ENCODE data around the gene GAST. TPM values are rescaled to one million over a fixed set of nuclear protein-coding genes. Genes with fewer than 3 reads are reported as not detected.

Gene GAST
- total RNA-seq, 3 donors from 2014 or later, result not detected

- H3K4me1 Mint-ChIP-seq (ENCODE audit: low read depth), result peaks cover 7% of the 10 kb centered on the region
- DNase-seq (no peak), ATAC-seq (no peak)
- no peaks in the 10 kb centered on the region for H3K36me3 Mint-ChIP-seq (ENCODE audit: insufficient read depth)
- no peaks in the 10 kb centered on the region for H3K9me3 Mint-ChIP-seq
- H3K27me3 Mint-ChIP-seq (ENCODE audit: low read depth), result peaks cover 42% of the 10 kb centered on the region
- no peak overlapping the region for H3K4me3 Mint-ChIP-seq
These were observed 25.0 kb downstream of the GAST start for GRCh38 chr17:41736983-41737679.

- ATAC-seq, result peak; percentile 4 to 16
- no peak overlapping the region for H3K4me3 Mint-ChIP-seq
- H3K27me3 Mint-ChIP-seq (ENCODE audit: low read depth), result peaks cover 37% of the 10 kb centered on the region
- no peaks in the 10 kb centered on the region for H3K9me3 Mint-ChIP-seq
- peaks cover 7% of the 10 kb centered on the region for H3K4me1 Mint-ChIP-seq (ENCODE audit: low read depth)
- DNase-seq, result no peak
- no peaks in the 10 kb centered on the region for H3K36me3 Mint-ChIP-seq (ENCODE audit: insufficient read depth)
These were observed 25.5 kb downstream of the GAST start for GRCh38 chr17:41737680-41738023.

GRCh38 chr17:41738077-41738800 is 26.1 kb downstream of the GAST start:
- Mint-ChIP-seq H3K36me3 (ENCODE audit: insufficient read depth) (no peaks in the 10 kb centered on the region), H3K27me3 (ENCODE audit: low read depth) (peaks cover 35% of the 10 kb centered on the region), H3K4me1 (ENCODE audit: low read depth) (peaks cover 7% of the 10 kb centered on the region), H3K9me3 (no peaks in the 10 kb centered on the region), H3K4me3 (no peak overlapping the region)
- peak; percentile 78 for DNase-seq
- peak; percentile 91 to 96 for ATAC-seq

GRCh38 chr17:41738801-41739112 is 26.6 kb downstream of the GAST start:
- peaks cover 32% of the 10 kb centered on the region for H3K27me3 Mint-ChIP-seq (ENCODE audit: low read depth)
- H3K4me1 Mint-ChIP-seq (ENCODE audit: low read depth), result peaks cover 5% of the 10 kb centered on the region
- no peaks in the 10 kb centered on the region for H3K9me3 Mint-ChIP-seq
- DNase-seq (no peak), ATAC-seq (no peak)
- no peaks in the 10 kb centered on the region for H3K36me3 Mint-ChIP-seq (ENCODE audit: insufficient read depth)
- no peak overlapping the region for H3K4me3 Mint-ChIP-seq

GRCh38 chr17:41739661-41740352 is 27.7 kb downstream of the GAST start:
- ATAC-seq (no peak), DNase-seq (no peak)
- Mint-ChIP-seq H3K27me3 (ENCODE audit: low read depth) (peaks cover 30% of the 10 kb centered on the region), H3K4me1 (ENCODE audit: low read depth) (peaks cover 5% of the 10 kb centered on the region), H3K4me3 (no peak overlapping the region), H3K9me3 (no peaks in the 10 kb centered on the region), H3K36me3 (ENCODE audit: insufficient read depth) (no peaks in the 10 kb centered on the region)

GRCh38 chr17:41740506-41740905 is 28.4 kb downstream of the GAST start:
- H3K4me3 Mint-ChIP-seq, result no peak overlapping the region

GRCh38 chr17:41741709-41742108 is 29.6 kb downstream of the GAST start:
- Mint-ChIP-seq H3K4me3 (no peak overlapping the region), H3K27me3 (ENCODE audit: low read depth) (peaks cover 14% of the 10 kb centered on the region), H3K36me3 (ENCODE audit: insufficient read depth) (no peaks in the 10 kb centered on the region), H3K9me3 (no peaks in the 10 kb centered on the region), H3K4me1 (ENCODE audit: low read depth) (no peaks in the 10 kb centered on the region)
- ATAC-seq, result no peak
- DNase-seq, result no peak

More at GRCh38 chr17:41740506-41740905, 28.4 kb downstream of the GAST start:
- no peak for DNase-seq
- Mint-ChIP-seq H3K9me3 (no peaks in the 10 kb centered on the region), H3K4me1 (ENCODE audit: low read depth) (peaks cover 1% of the 10 kb centered on the region), H3K36me3 (ENCODE audit: insufficient read depth) (no peaks in the 10 kb centered on the region), H3K27me3 (ENCODE audit: low read depth) (peaks cover 24% of the 10 kb centered on the region)
- no peak for ATAC-seq

- Mint-ChIP-seq H3K9me3 (no peaks in the 10 kb centered on the region), H3K4me3 (no peak overlapping the region), H3K27me3 (ENCODE audit: low read depth) (peaks cover 6% of the 10 kb centered on the region), H3K36me3 (ENCODE audit: insufficient read depth) (no peaks in the 10 kb centered on the region), H3K4me1 (ENCODE audit: low read depth) (no peaks in the 10 kb centered on the region)
- ATAC-seq, result no peak
- DNase-seq, result no peak
These were observed 36.1 kb downstream of the GAST start for GRCh38 chr17:41748275-41748674.

GRCh38 chr17:41750862-41751261 is 38.7 kb downstream of the GAST start:
- Mint-ChIP-seq H3K9me3 (no peaks in the 10 kb centered on the region), H3K4me1 (ENCODE audit: low read depth) (no peaks in the 10 kb centered on the region), H3K27me3 (ENCODE audit: low read depth) (peaks cover 6% of the 10 kb centered on the region), H3K36me3 (ENCODE audit: insufficient read depth) (no peaks in the 10 kb centered on the region), H3K4me3 (no peak overlapping the region)
- no peak for ATAC-seq
- DNase-seq, result no peak

GRCh38 chr17:41751288-41751687 is 39.2 kb downstream of the GAST start:
- Mint-ChIP-seq H3K9me3 (no peaks in the 10 kb centered on the region), H3K4me3 (no peak overlapping the region), H3K4me1 (ENCODE audit: low read depth) (no peaks in the 10 kb centered on the region), H3K36me3 (ENCODE audit: insufficient read depth) (no peaks in the 10 kb centered on the region), H3K27me3 (ENCODE audit: low read depth) (peaks cover 5% of the 10 kb centered on the region)
- no peak for ATAC-seq
- DNase-seq, result no peak

GRCh38 chr17:41754066-41754465 is 41.9 kb downstream of the GAST start:
- no peak overlapping the region for H3K4me3 Mint-ChIP-seq
- no peaks in the 10 kb centered on the region for H3K4me1 Mint-ChIP-seq (ENCODE audit: low read depth)
- no peaks in the 10 kb centered on the region for H3K36me3 Mint-ChIP-seq (ENCODE audit: insufficient read depth)
- H3K27me3 Mint-ChIP-seq (ENCODE audit: low read depth), result peaks cover 4% of the 10 kb centered on the region
- ATAC-seq (no peak), DNase-seq (no peak)
- H3K9me3 Mint-ChIP-seq, result no peaks in the 10 kb centered on the region

- ATAC-seq (no peak), DNase-seq (no peak)
- Mint-ChIP-seq H3K4me3 (no peak overlapping the region), H3K36me3 (ENCODE audit: insufficient read depth) (no peaks in the 10 kb centered on the region), H3K9me3 (no peaks in the 10 kb centered on the region), H3K4me1 (ENCODE audit: low read depth) (no peaks in the 10 kb centered on the region), H3K27me3 (ENCODE audit: low read depth) (no peaks in the 10 kb centered on the region)
These were observed 46.5 kb downstream of the GAST start for GRCh38 chr17:41758601-41759000.

GRCh38 chr17:41760878-41761277 is 48.7 kb downstream of the GAST start:
- Mint-ChIP-seq H3K27me3 (ENCODE audit: low read depth) (no peaks in the 10 kb centered on the region), H3K9me3 (no peaks in the 10 kb centered on the region), H3K4me1 (ENCODE audit: low read depth) (no peaks in the 10 kb centered on the region), H3K4me3 (no peak overlapping the region), H3K36me3 (ENCODE audit: insufficient read depth) (no peaks in the 10 kb centered on the region)
- DNase-seq, result no peak
- ATAC-seq, result no peak

- H3K4me1 Mint-ChIP-seq (ENCODE audit: low read depth), result no peaks in the 10 kb centered on the region
These were observed 50.3 kb downstream of the GAST start for GRCh38 chr17:41762391-41762790.

GRCh38 chr17:41762841-41763240 is 50.7 kb downstream of the GAST start:
- Mint-ChIP-seq H3K4me3 (no peak overlapping the region), H3K9me3 (no peaks in the 10 kb centered on the region), H3K4me1 (ENCODE audit: low read depth) (no peaks in the 10 kb centered on the region), H3K27me3 (ENCODE audit: low read depth) (no peaks in the 10 kb centered on the region), H3K36me3 (ENCODE audit: insufficient read depth) (no peaks in the 10 kb centered on the region)
- ATAC-seq (no peak), DNase-seq (no peak)

More at GRCh38 chr17:41762391-41762790, 50.3 kb downstream of the GAST start:
- Mint-ChIP-seq H3K27me3 (ENCODE audit: low read depth) (no peaks in the 10 kb centered on the region), H3K36me3 (ENCODE audit: insufficient read depth) (no peaks in the 10 kb centered on the region), H3K4me3 (no peak overlapping the region), H3K9me3 (no peaks in the 10 kb centered on the region)
- ATAC-seq (no peak), DNase-seq (no peak)
